K562 (cell line): ENCODE data around the gene PIP5K1B. TPM values are rescaled to one million over a fixed set of nuclear protein-coding genes. Genes with fewer than 3 reads are reported as not detected.

Experiments used
- BRF1 ChIP-seq: IDR thresholded peaks from 3 replicates; pipeline ENCODE4 v1.6.1; 2011; ENCODE audit warnings: borderline replicate concordance, mild to moderate bottlenecking; ENCODE audit not compliant: insufficient read length; ENCODE audit errors: extremely low read depth
- CHD1 ChIP-seq: fragments of 200-600 bp; sonication (generic); IDR thresholded peaks from one replicate; pipeline ENCODE4 v1.6.1; 2012; ENCODE audit warnings: mild to moderate bottlenecking, moderate library complexity, low read length, inconsistent platforms
- DPF2 ChIP-seq: fragments of 450-650 bp; IDR thresholded peaks from 2 replicates; pipeline ENCODE4 v1.6.1; 2016
- ETV6 ChIP-seq, 3 experiments: fragments of 150-350 bp in 1 of 3; sonication (generic) in 1 of 3; formaldehyde crosslinking in 1 of 3; IDR thresholded peaks; 2 replicates each; pipeline versions ENCODE4 v1.6.1 to v1.8.0; 2014 to 2022; ENCODE audit warnings: borderline replicate concordance in 2 of 3, low read depth in 2 of 3, antibody characterized with exemption in 1 of 3, low read length in 1 of 3, mild to moderate bottlenecking in 1 of 3, missing genetic modification reagents in 1 of 3
- NCOA4 ChIP-seq: fragments of 450-650 bp; IDR thresholded peaks from 2 replicates; pipeline ENCODE4 v1.6.1; 2018; ENCODE audit warnings: mild to moderate bottlenecking; ENCODE audit not compliant: partially characterized antibody
- NFXL1 ChIP-seq: fragments of 450-650 bp; formaldehyde crosslinking; IDR thresholded peaks from 2 replicates; pipeline ENCODE4 v1.4.0; 2021; ENCODE audit warnings: mild to moderate bottlenecking
- POLR2A ChIP-seq: fragments of 450-650 bp; conservative IDR thresholded peaks from 2 replicates; pipeline ENCODE4 v1.6.1; 2016
- RCOR1 ChIP-seq, 2 experiments: IDR thresholded peaks; 2 replicates each; pipeline ENCODE4 v1.6.1; 2012; ENCODE audit warnings: low read depth in 2 of 2, low read length in 2 of 2, borderline replicate concordance in 1 of 2, improper control_type of control experiment in 1 of 2
- RHOXF2B ChIP-seq: fragments of 250-450 bp; sonication (Bioruptor Pico); conservative IDR thresholded peaks from 2 replicates; pipeline ENCODE4 v1.5.1; 2021
- SMARCA4 ChIP-seq: fragments of 450-650 bp; IDR thresholded peaks from 2 replicates; pipeline ENCODE4 v1.6.1; 2016
- SMARCE1 ChIP-seq: fragments of 450-650 bp; IDR thresholded peaks from 2 replicates; pipeline ENCODE4 v1.7.1; 2016; ENCODE audit warnings: mild to moderate bottlenecking
- TAF15 ChIP-seq: fragments of 200-400 bp; formaldehyde crosslinking; IDR thresholded peaks from 2 replicates; pipeline ENCODE4 v1.6.1; 2017; ENCODE audit warnings: mild to moderate bottlenecking, low read depth, low read length, moderate library complexity
- THRAP3 ChIP-seq: fragments of 450-650 bp; IDR thresholded peaks from 2 replicates; pipeline ENCODE4 v1.6.1; 2016; ENCODE audit warnings: mild to moderate bottlenecking, inconsistent platforms, borderline replicate concordance
- ZNF239 ChIP-seq: fragments of 250-450 bp; sonication (Bioruptor Pico); IDR thresholded peaks from 2 replicates; pipeline ENCODE4 v1.4.0; 2020; ENCODE audit warnings: mild to moderate bottlenecking
- ZNF444 ChIP-seq: fragments of 250-450 bp; sonication (Bioruptor Pico); IDR thresholded peaks from 2 replicates; pipeline ENCODE4 v1.4.0; 2020; ENCODE audit warnings: mild to moderate bottlenecking, moderate library complexity
- ZNF764 ChIP-seq: fragments of 250-450 bp; sonication (Bioruptor Pico); IDR thresholded peaks from 2 replicates; pipeline ENCODE4 v1.4.0; 2020; ENCODE audit warnings: low read depth, mild to moderate bottlenecking, moderate library complexity
- polyA plus RNA-seq, 8 experiments: library from polyadenylated mRNA; depleted of rRNA in 4 of 8; stranded (reverse) in 5 of 8; unstranded in 3 of 8; fragments of >200 nt; fragmentation: Nextera tagmentation in 2 of 8; fragmentation: Illumina TruSeq in 1 of 8; extraction: Ambion mirVana in 2 of 8; extraction: Trizol in 1 of 8; gene quantifications; 2 replicates each; pipeline versions ENCODE4 v1.2.1 to v1.2.3, GENCODE V29; 2011 to 2014; ENCODE audit warnings: inconsistent platforms in 1 of 8, missing spikeins in 1 of 8
- total RNA-seq, 7 experiments: library from RNA; depleted of rRNA in 6 of 7; stranded (reverse); fragments of >200 nt in 6 of 7; fragmentation: Illumina TruSeq in 2 of 7; extraction: Trizol in 2 of 7; gene quantifications; 2 replicates each; pipeline versions ENCODE4 v1.2.1 to v1.2.3, GENCODE V29; 2011 to 2021; ENCODE audit warnings: low replicate concordance in 1 of 7
- TF ChIP-seq, protein P1 (sequence below): sonication (generic); formaldehyde crosslinking; IDR thresholded peaks from 2 replicates; pipeline ENCODE4 v1.8.0; 2023; ENCODE audit warnings: mild to moderate bottlenecking, missing genetic modification reagents
- TF ChIP-seq, protein P2 (sequence below): fragments of 250-450 bp; sonication (Bioruptor Pico); IDR thresholded peaks from 2 replicates; pipeline ENCODE4 v1.8.0; 2022; ENCODE audit warnings: inconsistent platforms
- TF ChIP-seq, protein P3 (sequence below): IDR thresholded peaks from 2 replicates; pipeline ENCODE4 v1.6.1; 2014; ENCODE audit warnings: antibody characterized with exemption
- TF ChIP-seq, protein P4 (sequence below): sonication (generic); formaldehyde crosslinking; IDR thresholded peaks from 2 replicates; pipeline ENCODE4 v1.8.0; 2022; ENCODE audit warnings: missing genetic modification reagents, mild to moderate bottlenecking, borderline replicate concordance
- TF ChIP-seq, protein P5 (sequence below): fragments of 250-450 bp; sonication (Bioruptor Pico); IDR thresholded peaks from 2 replicates; pipeline ENCODE4 v1.4.0; 2020

Gene PIP5K1B
- total and polyA plus RNA-seq, 9 of the 15 experiments (the other 6 are each of a cell fraction or from before 2014, with no cell fraction given) = 3.1 to 12.9 (median 7.4) TPM

DNA sequence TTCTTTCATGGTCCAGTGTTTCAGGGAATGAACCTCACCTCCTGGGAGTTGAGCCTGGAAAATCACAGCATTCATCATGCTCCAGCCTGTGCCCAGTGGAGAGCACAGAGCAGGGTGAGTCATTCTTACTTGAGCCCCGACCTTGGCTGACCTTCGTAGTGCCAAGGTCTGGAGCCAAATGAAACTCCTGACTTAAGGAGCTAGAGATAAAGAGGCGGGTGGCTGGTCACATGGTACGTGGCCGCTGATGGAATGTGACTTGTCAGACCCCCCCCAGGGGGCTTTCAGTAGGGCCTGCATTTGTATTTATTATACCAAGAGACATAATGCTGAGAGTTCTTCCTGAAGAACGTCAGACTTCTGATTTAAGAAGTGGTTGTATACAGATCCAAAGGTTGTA, 15.0 kb upstream of the PIP5K1B start (continued):
- TF ChIP-seq SMARCE1 (peak; percentile 30; the same call in 1 of the 2 replicates), THRAP3 (no peak), ZNF764 (CRISPR knock-in tag) (no peak), POLR2A (no peak), ZNF239 (CRISPR knock-in tag) (no peak), TAF15 (no peak), NFXL1 (no peak), ETV6 (IDR thresholded peaks at IDR 0.05; ENCODE audit: borderline replicate concordance in 1 of 2, low read depth in 2 of 2, low read length in 1 of 2) (no peak), ETV6 (CRISPR knock-in tag; IDR thresholded peaks at IDR 0.05; ENCODE audit: borderline replicate concordance) (no peak), ZNF444 (no peak), CHD1 (no peak), RHOXF2B (no peak), NCOA4 (no peak), RCOR1 (IDR thresholded peaks at IDR 0.05; ENCODE audit: borderline replicate concordance in 1 of 2, low read depth in 2 of 2, low read length in 2 of 2) (peak in 1 of 2 experiments; percentile 39; a peak in 1 of 4 replicates), DPF2 (no peak), SMARCA4 (no peak), BRF1 (no peak)
- TF ChIP-seq, protein P1, sequence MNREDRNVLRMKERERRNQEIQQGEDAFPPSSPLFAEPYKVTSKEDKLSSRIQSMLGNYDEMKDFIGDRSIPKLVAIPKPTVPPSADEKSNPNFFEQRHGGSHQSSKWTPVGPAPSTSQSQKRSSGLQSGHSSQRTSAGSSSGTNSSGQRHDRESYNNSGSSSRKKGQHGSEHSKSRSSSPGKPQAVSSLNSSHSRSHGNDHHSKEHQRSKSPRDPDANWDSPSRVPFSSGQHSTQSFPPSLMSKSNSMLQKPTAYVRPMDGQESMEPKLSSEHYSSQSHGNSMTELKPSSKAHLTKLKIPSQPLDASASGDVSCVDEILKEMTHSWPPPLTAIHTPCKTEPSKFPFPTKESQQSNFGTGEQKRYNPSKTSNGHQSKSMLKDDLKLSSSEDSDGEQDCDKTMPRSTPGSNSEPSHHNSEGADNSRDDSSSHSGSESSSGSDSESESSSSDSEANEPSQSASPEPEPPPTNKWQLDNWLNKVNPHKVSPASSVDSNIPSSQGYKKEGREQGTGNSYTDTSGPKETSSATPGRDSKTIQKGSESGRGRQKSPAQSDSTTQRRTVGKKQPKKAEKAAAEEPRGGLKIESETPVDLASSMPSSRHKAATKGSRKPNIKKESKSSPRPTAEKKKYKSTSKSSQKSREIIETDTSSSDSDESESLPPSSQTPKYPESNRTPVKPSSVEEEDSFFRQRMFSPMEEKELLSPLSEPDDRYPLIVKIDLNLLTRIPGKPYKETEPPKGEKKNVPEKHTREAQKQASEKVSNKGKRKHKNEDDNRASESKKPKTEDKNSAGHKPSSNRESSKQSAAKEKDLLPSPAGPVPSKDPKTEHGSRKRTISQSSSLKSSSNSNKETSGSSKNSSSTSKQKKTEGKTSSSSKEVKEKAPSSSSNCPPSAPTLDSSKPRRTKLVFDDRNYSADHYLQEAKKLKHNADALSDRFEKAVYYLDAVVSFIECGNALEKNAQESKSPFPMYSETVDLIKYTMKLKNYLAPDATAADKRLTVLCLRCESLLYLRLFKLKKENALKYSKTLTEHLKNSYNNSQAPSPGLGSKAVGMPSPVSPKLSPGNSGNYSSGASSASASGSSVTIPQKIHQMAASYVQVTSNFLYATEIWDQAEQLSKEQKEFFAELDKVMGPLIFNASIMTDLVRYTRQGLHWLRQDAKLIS = no peak
- TF ChIP-seq, protein P2, sequence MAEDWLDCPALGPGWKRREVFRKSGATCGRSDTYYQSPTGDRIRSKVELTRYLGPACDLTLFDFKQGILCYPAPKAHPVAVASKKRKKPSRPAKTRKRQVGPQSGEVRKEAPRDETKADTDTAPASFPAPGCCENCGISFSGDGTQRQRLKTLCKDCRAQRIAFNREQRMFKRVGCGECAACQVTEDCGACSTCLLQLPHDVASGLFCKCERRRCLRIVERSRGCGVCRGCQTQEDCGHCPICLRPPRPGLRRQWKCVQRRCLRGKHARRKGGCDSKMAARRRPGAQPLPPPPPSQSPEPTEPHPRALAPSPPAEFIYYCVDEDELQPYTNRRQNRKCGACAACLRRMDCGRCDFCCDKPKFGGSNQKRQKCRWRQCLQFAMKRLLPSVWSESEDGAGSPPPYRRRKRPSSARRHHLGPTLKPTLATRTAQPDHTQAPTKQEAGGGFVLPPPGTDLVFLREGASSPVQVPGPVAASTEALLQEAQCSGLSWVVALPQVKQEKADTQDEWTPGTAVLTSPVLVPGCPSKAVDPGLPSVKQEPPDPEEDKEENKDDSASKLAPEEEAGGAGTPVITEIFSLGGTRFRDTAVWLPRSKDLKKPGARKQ (CRISPR knock-in tag) = no peak
- TF ChIP-seq, protein P3, sequence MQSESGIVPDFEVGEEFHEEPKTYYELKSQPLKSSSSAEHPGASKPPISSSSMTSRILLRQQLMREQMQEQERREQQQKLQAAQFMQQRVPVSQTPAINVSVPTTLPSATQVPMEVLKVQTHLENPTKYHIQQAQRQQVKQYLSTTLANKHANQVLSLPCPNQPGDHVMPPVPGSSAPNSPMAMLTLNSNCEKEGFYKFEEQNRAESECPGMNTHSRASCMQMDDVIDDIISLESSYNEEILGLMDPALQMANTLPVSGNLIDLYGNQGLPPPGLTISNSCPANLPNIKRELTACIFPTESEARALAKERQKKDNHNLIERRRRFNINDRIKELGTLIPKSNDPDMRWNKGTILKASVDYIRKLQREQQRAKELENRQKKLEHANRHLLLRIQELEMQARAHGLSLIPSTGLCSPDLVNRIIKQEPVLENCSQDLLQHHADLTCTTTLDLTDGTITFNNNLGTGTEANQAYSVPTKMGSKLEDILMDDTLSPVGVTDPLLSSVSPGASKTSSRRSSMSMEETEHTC = 0 out of 2 replicates have a peak, but pooled peaks have one; percentile 28
- TF ChIP-seq, protein P4, sequence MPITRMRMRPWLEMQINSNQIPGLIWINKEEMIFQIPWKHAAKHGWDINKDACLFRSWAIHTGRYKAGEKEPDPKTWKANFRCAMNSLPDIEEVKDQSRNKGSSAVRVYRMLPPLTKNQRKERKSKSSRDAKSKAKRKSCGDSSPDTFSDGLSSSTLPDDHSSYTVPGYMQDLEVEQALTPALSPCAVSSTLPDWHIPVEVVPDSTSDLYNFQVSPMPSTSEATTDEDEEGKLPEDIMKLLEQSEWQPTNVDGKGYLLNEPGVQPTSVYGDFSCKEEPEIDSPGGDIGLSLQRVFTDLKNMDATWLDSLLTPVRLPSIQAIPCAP (CRISPR knock-in tag) = no peak
- TF ChIP-seq, protein P5, sequence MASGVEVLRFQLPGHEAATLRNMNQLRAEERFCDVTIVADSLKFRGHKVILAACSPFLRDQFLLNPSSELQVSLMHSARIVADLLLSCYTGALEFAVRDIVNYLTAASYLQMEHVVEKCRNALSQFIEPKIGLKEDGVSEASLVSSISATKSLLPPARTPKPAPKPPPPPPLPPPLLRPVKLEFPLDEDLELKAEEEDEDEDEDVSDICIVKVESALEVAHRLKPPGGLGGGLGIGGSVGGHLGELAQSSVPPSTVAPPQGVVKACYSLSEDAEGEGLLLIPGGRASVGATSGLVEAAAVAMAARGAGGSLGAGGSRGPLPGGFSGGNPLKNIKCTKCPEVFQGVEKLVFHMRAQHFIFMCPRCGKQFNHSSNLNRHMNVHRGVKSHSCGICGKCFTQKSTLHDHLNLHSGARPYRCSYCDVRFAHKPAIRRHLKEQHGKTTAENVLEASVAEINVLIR (CRISPR knock-in tag) = no peak
